ENCODE measurements around the gene CRYBG1.

GRCh38 chr6:106540907-106541306 lies 180.4 kb downstream of the CRYBG1 start:
- no peak for TF ChIP-seq EZH2 (IDR thresholded peaks at IDR 0.05)
- no peak for TF ChIP-seq POLR2AphosphoS5 (IDR thresholded peaks at IDR 0.05; ENCODE audit: borderline replicate concordance, low read depth, low read length)

Measured in SK-N-MC (cell line).